Uterus (tissue), 4 donors: Measurements from ENCODE around the gene PLXDC2. TPM values are rescaled to one million over a fixed set of nuclear protein-coding genes. Genes with fewer than 3 reads are reported as not detected.

ENCODE experiments used
- DNase-seq, 2 donors: peaks; one replicate each; pipeline ENCODE4 v3.0.0-alpha.2; 2019 to 2020
- H3K27ac ChIP-seq, 2 donors: fragments of 200-600 bp; sonication (generic); 1 replicate in 1 of 2; 2 replicates in 1 of 2; pipeline ENCODE4 v1.5.1; 2016 to 2018
- H3K27me3 ChIP-seq, 2 donors: fragments of 200-600 bp; sonication (generic); one replicate each; pipeline ENCODE4 v1.5.1; 2018 to 2019; ENCODE audit warnings: control low read depth in 1 of 2
- H3K36me3 ChIP-seq, 2 donors: fragments of 200-600 bp; sonication (generic); one replicate each; pipeline ENCODE4 v1.5.1; 2019; ENCODE audit warnings: control low read depth in 1 of 2
- H3K4me1 ChIP-seq, 2 donors: fragments of 200-600 bp; sonication (generic); one replicate each; pipeline ENCODE4 v1.5.1; 2018 to 2019; ENCODE audit warnings: control low read depth in 1 of 2
- H3K4me3 ChIP-seq, 2 donors: fragments of 200-600 bp; sonication (generic); 1 replicate in 1 of 2; 2 replicates in 1 of 2; pipeline ENCODE4 v1.5.1; 2018 to 2019; ENCODE audit warnings: mild to moderate bottlenecking in 1 of 2
- H3K9me3 ChIP-seq, 2 donors: fragments of 200-600 bp; sonication (generic); one replicate each; pipeline ENCODE4 v1.5.1; 2019; ENCODE audit warnings: control low read depth in 1 of 2
- POLR2A ChIP-seq, 2 donors: fragments of 450-650 bp; IDR thresholded peaks; one replicate each; pipeline ENCODE4 v1.6.1; 2016; ENCODE audit warnings: antibody characterized with exemption in 2 of 2, mild to moderate bottlenecking in 1 of 2, moderate library complexity in 1 of 2
- intact Hi-C: fragments of 100-400 bp; cut with DNase I; formaldehyde crosslinking; loops from one replicate; pipeline ENCODE4 v1.15.1; 2023; ENCODE audit warnings: low total_unique reads
- total RNA-seq, 4 donors: library from RNA; depleted of rRNA in 3 of 4; stranded (reverse); fragments of >200 nt in 3 of 4; gene quantifications; one replicate each; pipeline versions ENCODE4 v1.1.0 to v1.2.4, GENCODE V29; 2014 to 2023
- TF ChIP-seq, protein P1 (sequence below), 4 experiments: fragments of 200-600 bp in 2 of 4; fragments of 450-650 bp in 2 of 4; sonication (generic) in 2 of 4; IDR thresholded peaks; one replicate each; pipeline ENCODE4 v1.5.1; 2016 to 2019; ENCODE audit warnings: antibody characterized with exemption in 4 of 4, mild to moderate bottlenecking in 2 of 4, moderate library complexity in 1 of 4
- donor health status: DM: yes; HTN: yes; CAD: no.

The PLXDC2 gene
- total RNA-seq, 4 donors from 2014 or later = 39.4 to 59.2 (median 52.2) TPM

GRCh38 chr10:20017961-20018360, 201.7 kb downstream of the PLXDC2 start:
- H3K4me1 ChIP-seq = no peaks in the 10 kb centered on the region
- H3K36me3 ChIP-seq = no peaks in the 10 kb centered on the region
- H3K9me3 ChIP-seq = no peaks in the 10 kb centered on the region
- no peak for TF ChIP-seq POLR2A (IDR thresholded peaks at IDR 0.05)
- TF ChIP-seq, protein P1, sequence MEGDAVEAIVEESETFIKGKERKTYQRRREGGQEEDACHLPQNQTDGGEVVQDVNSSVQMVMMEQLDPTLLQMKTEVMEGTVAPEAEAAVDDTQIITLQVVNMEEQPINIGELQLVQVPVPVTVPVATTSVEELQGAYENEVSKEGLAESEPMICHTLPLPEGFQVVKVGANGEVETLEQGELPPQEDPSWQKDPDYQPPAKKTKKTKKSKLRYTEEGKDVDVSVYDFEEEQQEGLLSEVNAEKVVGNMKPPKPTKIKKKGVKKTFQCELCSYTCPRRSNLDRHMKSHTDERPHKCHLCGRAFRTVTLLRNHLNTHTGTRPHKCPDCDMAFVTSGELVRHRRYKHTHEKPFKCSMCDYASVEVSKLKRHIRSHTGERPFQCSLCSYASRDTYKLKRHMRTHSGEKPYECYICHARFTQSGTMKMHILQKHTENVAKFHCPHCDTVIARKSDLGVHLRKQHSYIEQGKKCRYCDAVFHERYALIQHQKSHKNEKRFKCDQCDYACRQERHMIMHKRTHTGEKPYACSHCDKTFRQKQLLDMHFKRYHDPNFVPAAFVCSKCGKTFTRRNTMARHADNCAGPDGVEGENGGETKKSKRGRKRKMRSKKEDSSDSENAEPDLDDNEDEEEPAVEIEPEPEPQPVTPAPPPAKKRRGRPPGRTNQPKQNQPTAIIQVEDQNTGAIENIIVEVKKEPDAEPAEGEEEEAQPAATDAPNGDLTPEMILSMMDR (IDR thresholded peaks at IDR 0.05) = no peak
- intact Hi-C loops = no loop called here
- no peak for DNase-seq
- no peak overlapping the region for H3K4me3 ChIP-seq
- H3K27me3 ChIP-seq = no peaks in the 10 kb centered on the region
- H3K27ac ChIP-seq = no peak overlapping the region

DNA sequence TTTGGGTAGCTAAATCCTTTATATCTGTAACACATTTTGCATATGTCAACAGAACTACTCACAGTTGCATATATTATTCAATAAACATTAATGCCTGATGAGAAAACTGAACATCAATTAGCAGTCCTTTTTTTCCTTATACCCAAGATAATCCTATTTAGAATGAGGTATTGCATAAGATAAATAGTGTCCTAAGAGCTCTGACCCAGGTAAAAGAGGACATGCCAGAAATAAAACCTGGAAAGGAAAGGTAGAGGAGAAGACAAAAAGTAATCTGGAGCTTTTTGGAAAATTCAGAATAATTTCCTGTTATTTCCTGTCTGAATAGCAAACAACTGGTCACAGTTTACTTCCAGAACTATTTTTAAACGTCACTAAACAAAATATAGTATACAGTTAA, 204.4 kb downstream of the PLXDC2 start:
- intact Hi-C loops = no loop called here
- Histone ChIP-seq H3K27me3 (no peaks in the 10 kb centered on the region), H3K27ac (no peak overlapping the region), H3K4me1 (no peaks in the 10 kb centered on the region), H3K4me3 (no peak overlapping the region), H3K9me3 (no peaks in the 10 kb centered on the region), H3K36me3 (no peaks in the 10 kb centered on the region)
- TF ChIP-seq, protein P1 (IDR thresholded peaks at IDR 0.05) = no peak
- TF ChIP-seq POLR2A (IDR thresholded peaks at IDR 0.05) = no peak
- DNase-seq = no peak

- intact Hi-C loops = no loop called here
- no peaks in the 10 kb centered on the region for H3K36me3 ChIP-seq
- H3K27ac ChIP-seq = no peak overlapping the region
- H3K9me3 ChIP-seq = no peaks in the 10 kb centered on the region
- DNase-seq = no peak
- H3K4me3 ChIP-seq = no peak overlapping the region
- TF ChIP-seq, protein P1 (IDR thresholded peaks at IDR 0.05) = no peak
- no peak for TF ChIP-seq POLR2A (IDR thresholded peaks at IDR 0.05)
- no peaks in the 10 kb centered on the region for H3K4me1 ChIP-seq
- H3K27me3 ChIP-seq = no peaks in the 10 kb centered on the region
These were observed 213.3 kb downstream of the PLXDC2 start for GRCh38 chr10:20029523-20029922.

- intact Hi-C loops = no loop called here
- no peaks in the 10 kb centered on the region for H3K36me3 ChIP-seq
These were observed 217.2 kb downstream of the PLXDC2 start for GRCh38 chr10:20033476-20033875.

DNA sequence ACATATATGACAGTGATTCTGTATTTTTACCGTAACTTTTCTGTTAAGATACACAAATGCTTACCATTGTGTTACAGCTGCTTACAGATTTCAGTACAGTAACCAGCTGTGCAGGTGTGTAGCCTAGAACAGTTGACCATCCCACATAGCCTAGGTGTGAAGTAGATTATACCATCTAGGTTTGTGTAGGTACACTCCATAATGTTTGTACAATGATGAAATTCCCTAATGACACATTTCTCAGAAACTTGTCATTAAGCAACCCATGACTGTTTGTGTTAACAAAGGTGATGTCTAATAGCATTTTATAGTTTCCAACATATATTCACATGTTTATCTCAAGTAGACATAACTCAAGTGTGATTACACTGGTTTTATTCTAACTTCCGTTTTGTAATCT, 218.5 kb downstream of the PLXDC2 start:
- TF ChIP-seq, protein P1 (IDR thresholded peaks at IDR 0.05) = no peak
- Histone ChIP-seq H3K9me3 (no peaks in the 10 kb centered on the region), H3K27me3 (no peaks in the 10 kb centered on the region), H3K4me3 (no peak overlapping the region), H3K36me3 (no peaks in the 10 kb centered on the region), H3K4me1 (no peaks in the 10 kb centered on the region), H3K27ac (no peak overlapping the region)
- no peak for DNase-seq
- intact Hi-C loops = no loop called here

More at GRCh38 chr10:20033476-20033875, 217.2 kb downstream of the PLXDC2 start:
- TF ChIP-seq, protein P1 (IDR thresholded peaks at IDR 0.05) = no peak
- TF ChIP-seq POLR2A (IDR thresholded peaks at IDR 0.05) = no peak
- H3K9me3 ChIP-seq = no peaks in the 10 kb centered on the region
- H3K27ac ChIP-seq = no peak overlapping the region
- no peak overlapping the region for H3K4me3 ChIP-seq
- no peaks in the 10 kb centered on the region for H3K4me1 ChIP-seq
- DNase-seq = no peak
- H3K27me3 ChIP-seq = no peaks in the 10 kb centered on the region
